H1 (cell line): ENCODE results near the gene ACAD9.

Source experiments
- BRCA1 ChIP-seq: IDR thresholded peaks from 2 replicates; pipeline ENCODE4 v1.6.1; 2012; ENCODE audit warnings: low read depth, low read length, improper control_type of control experiment
- CEBPB ChIP-seq: IDR thresholded peaks from 2 replicates; pipeline ENCODE4 v1.6.1; 2012; ENCODE audit warnings: low read depth, low read length
- EZH2 ChIP-seq: fragments of 200-600 bp; sonication (generic); IDR thresholded peaks from 2 replicates; pipeline ENCODE4 v1.7.1; 2012; ENCODE audit warnings: low read depth, mild to moderate bottlenecking, moderate library complexity, low read length, inconsistent platforms; ENCODE audit not compliant: severe bottlenecking
- FOSL1 ChIP-seq: IDR thresholded peaks from 2 replicates; pipeline ENCODE4 v1.6.1; 2011; ENCODE audit warnings: mild to moderate bottlenecking, low read depth, low read length, moderate library complexity; ENCODE audit not compliant: insufficient read depth
- KDM5A ChIP-seq: fragments of 200-600 bp; IDR thresholded peaks from 2 replicates; pipeline ENCODE4 v1.7.1; 2012; ENCODE audit warnings: mild to moderate bottlenecking, low read length, inconsistent platforms, mixed read lengths
- PHF8 ChIP-seq: fragments of 200-600 bp; sonication (generic); conservative IDR thresholded peaks from 2 replicates; pipeline ENCODE4 v1.7.1; 2012; ENCODE audit warnings: low read depth, mild to moderate bottlenecking, inconsistent platforms, low read length, moderate library complexity
- POLR2A ChIP-seq, 2 experiments: IDR thresholded peaks; 1 replicate in 1 of 2; 2 replicates in 1 of 2; pipeline ENCODE4 v1.6.1; 2011; ENCODE audit warnings: low read depth in 2 of 2, low read length in 2 of 2, mild to moderate bottlenecking in 2 of 2; ENCODE audit errors: control extremely low read depth in 1 of 2
- SIN3A ChIP-seq, 2 experiments: IDR thresholded peaks in 1 of 2; conservative IDR thresholded peaks in 1 of 2; 2 replicates each; pipeline ENCODE4 v1.6.1; 2011 to 2012; ENCODE audit warnings: low read length in 2 of 2, improper control_type of control experiment in 1 of 2, low read depth in 1 of 2, mild to moderate bottlenecking in 1 of 2
- SIX5 ChIP-seq: IDR thresholded peaks from 2 replicates; pipeline ENCODE4 v1.6.1; 2011; ENCODE audit warnings: mild to moderate bottlenecking, low read depth, low read length
- SP1 ChIP-seq: IDR thresholded peaks from 2 replicates; pipeline ENCODE4 v1.6.1; 2011; ENCODE audit warnings: low read depth, low read length
- ZNF274 ChIP-seq: IDR thresholded peaks from 2 replicates; pipeline ENCODE4 v1.7.0; 2012; ENCODE audit warnings: low read length, borderline replicate concordance; ENCODE audit errors: extremely low read depth
- TF ChIP-seq, protein P1 (sequence below), 3 experiments: IDR thresholded peaks; 1 replicate in 2 of 3; 2 replicates in 1 of 3; pipeline versions ENCODE4 v1.5.1 to v1.6.1; 2011; ENCODE audit warnings: low read length in 3 of 3, mild to moderate bottlenecking in 3 of 3, inconsistent platforms in 2 of 3, low read depth in 1 of 3, moderate library complexity in 1 of 3; ENCODE audit not compliant: insufficient read depth in 1 of 3; ENCODE audit errors: control extremely low read depth in 1 of 3
- TF ChIP-seq, protein P2 (sequence below): IDR thresholded peaks from 2 replicates; pipeline ENCODE4 v1.6.1; 2012; ENCODE audit warnings: inconsistent platforms

DNA sequence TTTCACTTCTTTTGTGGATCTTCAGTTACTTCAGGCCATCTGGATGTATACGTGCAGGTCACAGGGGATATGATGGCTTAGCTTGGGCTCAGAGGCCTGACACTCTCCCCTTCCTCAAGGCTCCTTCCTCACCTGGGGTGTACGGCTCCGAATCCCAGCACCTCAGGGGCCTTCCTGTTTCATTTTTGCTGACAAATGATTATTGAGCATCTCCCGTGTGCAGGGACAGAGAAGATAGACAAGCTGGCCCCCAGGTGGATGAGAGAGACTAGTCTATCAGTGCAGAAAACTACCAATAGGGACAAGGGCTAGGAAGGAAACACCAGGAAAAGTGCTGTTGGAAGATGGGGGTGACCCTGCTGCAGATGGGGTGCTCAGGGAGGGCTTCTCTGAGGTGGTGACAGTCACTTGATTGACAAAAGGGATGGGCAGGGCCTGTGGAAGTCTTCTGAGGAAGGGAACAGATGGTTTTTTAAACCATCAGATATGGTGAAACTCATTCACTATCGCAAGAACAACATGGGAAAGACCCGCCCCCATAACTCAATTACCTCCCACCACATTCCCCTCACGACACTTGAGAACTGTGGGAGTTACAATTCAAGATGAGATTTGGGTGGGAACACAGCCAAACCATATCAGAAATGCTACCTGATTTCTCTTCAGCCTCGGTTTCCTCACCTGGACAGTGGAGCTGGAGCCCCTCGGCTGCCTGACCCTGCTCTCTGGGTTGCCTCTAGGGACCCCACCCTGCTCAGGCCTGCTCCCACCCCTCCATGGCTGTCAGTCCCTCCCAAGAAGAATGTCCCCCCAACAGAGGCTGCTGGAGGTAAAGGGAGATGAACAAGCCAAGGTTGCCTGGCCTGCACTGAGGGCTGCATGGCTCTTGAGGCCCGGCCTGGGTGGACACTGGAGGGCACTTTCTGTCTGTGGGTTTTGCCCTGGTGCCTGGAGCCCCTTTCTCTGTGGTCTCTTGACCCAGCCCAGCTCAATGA, 37.2 kb upstream of the ACAD9 start:
- no peak for TF ChIP-seq ZNF274
- TF ChIP-seq KDM5A, result no peak
- no peak for TF ChIP-seq BRCA1
- TF ChIP-seq, protein P1, sequence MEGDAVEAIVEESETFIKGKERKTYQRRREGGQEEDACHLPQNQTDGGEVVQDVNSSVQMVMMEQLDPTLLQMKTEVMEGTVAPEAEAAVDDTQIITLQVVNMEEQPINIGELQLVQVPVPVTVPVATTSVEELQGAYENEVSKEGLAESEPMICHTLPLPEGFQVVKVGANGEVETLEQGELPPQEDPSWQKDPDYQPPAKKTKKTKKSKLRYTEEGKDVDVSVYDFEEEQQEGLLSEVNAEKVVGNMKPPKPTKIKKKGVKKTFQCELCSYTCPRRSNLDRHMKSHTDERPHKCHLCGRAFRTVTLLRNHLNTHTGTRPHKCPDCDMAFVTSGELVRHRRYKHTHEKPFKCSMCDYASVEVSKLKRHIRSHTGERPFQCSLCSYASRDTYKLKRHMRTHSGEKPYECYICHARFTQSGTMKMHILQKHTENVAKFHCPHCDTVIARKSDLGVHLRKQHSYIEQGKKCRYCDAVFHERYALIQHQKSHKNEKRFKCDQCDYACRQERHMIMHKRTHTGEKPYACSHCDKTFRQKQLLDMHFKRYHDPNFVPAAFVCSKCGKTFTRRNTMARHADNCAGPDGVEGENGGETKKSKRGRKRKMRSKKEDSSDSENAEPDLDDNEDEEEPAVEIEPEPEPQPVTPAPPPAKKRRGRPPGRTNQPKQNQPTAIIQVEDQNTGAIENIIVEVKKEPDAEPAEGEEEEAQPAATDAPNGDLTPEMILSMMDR (IDR thresholded peaks at IDR 0.05; ENCODE audit: control extremely low read depth in 1 of 3, insufficient read depth in 1 of 3, low read depth in 1 of 3, low read length in 3 of 3), result no peak
- no peak for TF ChIP-seq CEBPB
- TF ChIP-seq EZH2, result no peak
- no peak for TF ChIP-seq SIN3A (conservative IDR thresholded peaks at IDR 0.05 in 1 of 2, IDR thresholded peaks at IDR 0.05 in 1 of 2; ENCODE audit: low read depth in 1 of 2, low read length in 2 of 2)
- no peak for TF ChIP-seq SP1
- TF ChIP-seq SIX5, result no peak
- TF ChIP-seq PHF8, result no peak
- no peak for TF ChIP-seq POLR2A (IDR thresholded peaks at IDR 0.05; ENCODE audit: control extremely low read depth in 1 of 2, low read depth in 2 of 2, low read length in 2 of 2)
- TF ChIP-seq, protein P2, sequence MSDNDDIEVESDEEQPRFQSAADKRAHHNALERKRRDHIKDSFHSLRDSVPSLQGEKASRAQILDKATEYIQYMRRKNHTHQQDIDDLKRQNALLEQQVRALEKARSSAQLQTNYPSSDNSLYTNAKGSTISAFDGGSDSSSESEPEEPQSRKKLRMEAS, result no peak
- no peak for TF ChIP-seq FOSL1
